Measurements from ENCODE around the gene ARHGEF28. TPM values are rescaled to one million over a fixed set of nuclear protein-coding genes. Genes with fewer than 3 reads are reported as not detected.

The ARHGEF28 gene
- total RNA-seq, 1 experiment from 2014 or later = 6.1 TPM

DNA sequence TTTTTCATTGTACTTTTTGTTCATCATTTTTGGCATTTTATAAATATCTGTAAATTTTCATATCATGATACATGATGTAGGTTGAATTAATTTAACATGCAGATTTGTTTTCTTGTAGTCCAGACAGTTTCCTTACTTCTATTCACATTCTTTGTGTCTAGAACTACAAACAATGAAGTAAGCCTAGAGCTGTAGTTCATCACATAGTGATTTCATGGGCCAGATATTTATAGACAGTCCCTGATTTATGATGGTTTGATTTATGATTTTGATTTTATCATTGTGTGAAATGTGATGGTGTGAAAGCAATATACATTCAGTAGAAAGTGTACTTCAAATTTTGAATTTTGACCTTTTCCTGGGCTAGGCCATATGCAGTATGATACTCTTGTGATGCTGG, 139.0 kb downstream of the ARHGEF28 start (continued):
- no peak for TF ChIP-seq ZFX (IDR thresholded peaks at IDR 0.05)
- TF ChIP-seq CBX3 (IDR thresholded peaks at IDR 0.05; ENCODE audit: low read depth) = no peak
- TF ChIP-seq EGR1 (IDR thresholded peaks at IDR 0.05; ENCODE audit: low read depth) = no peak
- TF ChIP-seq ZNF274 (IDR thresholded peaks at IDR 0.05; ENCODE audit: low read depth, low read length) = no peak
- TF ChIP-seq, protein P1, sequence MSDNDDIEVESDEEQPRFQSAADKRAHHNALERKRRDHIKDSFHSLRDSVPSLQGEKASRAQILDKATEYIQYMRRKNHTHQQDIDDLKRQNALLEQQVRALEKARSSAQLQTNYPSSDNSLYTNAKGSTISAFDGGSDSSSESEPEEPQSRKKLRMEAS (IDR thresholded peaks at IDR 0.05) = no peak

- Histone ChIP-seq H3K9me3 (ENCODE audit: control insufficient read depth in 1 of 2, insufficient read depth in 1 of 2, low read depth in 1 of 2, low read length in 2 of 2) (no peaks in the 10 kb centered on the region; a peak in 1 of 4 replicates), H4K20me1 (ENCODE audit: insufficient read depth) (no peaks in the 10 kb centered on the region), H3K79me2 (ENCODE audit: insufficient read depth, low read length) (no peaks in the 10 kb centered on the region), H3K27me3 (ENCODE audit: insufficient read depth, low read length) (no peaks in the 10 kb centered on the region), H2AFZ (ENCODE audit: low read depth, low read length, poor library complexity, severe bottlenecking) (no peak overlapping the region), H3K9me2 (ENCODE audit: insufficient read depth) (no peaks in the 10 kb centered on the region), H3K4me1 (ENCODE audit: control insufficient read depth in 1 of 2, insufficient read depth in 2 of 2, low read length in 2 of 2) (peaks cover 0 to 5% of the 10 kb centered on the region in 2 experiments; a peak in 1 of 4 replicates), H3K36me3 (ENCODE audit: control insufficient read depth in 1 of 2, insufficient read depth in 2 of 2, low read length in 2 of 2) (no peaks in the 10 kb centered on the region), H3K4me2 (ENCODE audit: low read length) (no peak overlapping the region), H3K4me3 (replicated peaks in 1 of 2; ENCODE audit: low read depth in 1 of 2, low read length in 2 of 2) (no peak overlapping the region), H3K9ac (ENCODE audit: low read length) (no peak overlapping the region), H3K27ac (ENCODE audit: low read depth, low read length) (no peak overlapping the region)
- no TSS peak for BruUV-seq (replicated peaks)
- ChIA-PET CTCF (no interaction called here), RAD21 (ENCODE audit: low non-redundant PET in 1 of 2, low total read pairs in 2 of 2, uncharacterized antibody in 2 of 2, unreplicated experiment in 2 of 2) (no interaction called here), POLR2A (no interaction called here)
- TF ChIP-seq YY1 (IDR thresholded peaks at IDR 0.05; ENCODE audit: extremely low read depth, insufficient replicate concordance, low read depth, low read length) (no peak), CBX3 (IDR thresholded peaks at IDR 0.05; ENCODE audit: low read depth) (no peak), FOSL1 (IDR thresholded peaks at IDR 0.05; ENCODE audit: low read depth) (no peak)
- TF ChIP-seq, protein P2, sequence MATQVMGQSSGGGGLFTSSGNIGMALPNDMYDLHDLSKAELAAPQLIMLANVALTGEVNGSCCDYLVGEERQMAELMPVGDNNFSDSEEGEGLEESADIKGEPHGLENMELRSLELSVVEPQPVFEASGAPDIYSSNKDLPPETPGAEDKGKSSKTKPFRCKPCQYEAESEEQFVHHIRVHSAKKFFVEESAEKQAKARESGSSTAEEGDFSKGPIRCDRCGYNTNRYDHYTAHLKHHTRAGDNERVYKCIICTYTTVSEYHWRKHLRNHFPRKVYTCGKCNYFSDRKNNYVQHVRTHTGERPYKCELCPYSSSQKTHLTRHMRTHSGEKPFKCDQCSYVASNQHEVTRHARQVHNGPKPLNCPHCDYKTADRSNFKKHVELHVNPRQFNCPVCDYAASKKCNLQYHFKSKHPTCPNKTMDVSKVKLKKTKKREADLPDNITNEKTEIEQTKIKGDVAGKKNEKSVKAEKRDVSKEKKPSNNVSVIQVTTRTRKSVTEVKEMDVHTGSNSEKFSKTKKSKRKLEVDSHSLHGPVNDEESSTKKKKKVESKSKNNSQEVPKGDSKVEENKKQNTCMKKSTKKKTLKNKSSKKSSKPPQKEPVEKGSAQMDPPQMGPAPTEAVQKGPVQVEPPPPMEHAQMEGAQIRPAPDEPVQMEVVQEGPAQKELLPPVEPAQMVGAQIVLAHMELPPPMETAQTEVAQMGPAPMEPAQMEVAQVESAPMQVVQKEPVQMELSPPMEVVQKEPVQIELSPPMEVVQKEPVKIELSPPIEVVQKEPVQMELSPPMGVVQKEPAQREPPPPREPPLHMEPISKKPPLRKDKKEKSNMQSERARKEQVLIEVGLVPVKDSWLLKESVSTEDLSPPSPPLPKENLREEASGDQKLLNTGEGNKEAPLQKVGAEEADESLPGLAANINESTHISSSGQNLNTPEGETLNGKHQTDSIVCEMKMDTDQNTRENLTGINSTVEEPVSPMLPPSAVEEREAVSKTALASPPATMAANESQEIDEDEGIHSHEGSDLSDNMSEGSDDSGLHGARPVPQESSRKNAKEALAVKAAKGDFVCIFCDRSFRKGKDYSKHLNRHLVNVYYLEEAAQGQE (IDR thresholded peaks at IDR 0.05; ENCODE audit: low read depth) = no peak
- ATAC-seq (no peak), DNase-seq (ENCODE audit: low read depth, low spot score) (no peak)
- intact Hi-C loops (cut with micrococcal nuclease) = no loop called here
These were observed 140.9 kb downstream of the ARHGEF28 start for GRCh38 chr5:73766902-73767301.
